ENCODE results near the gene TMEM175.
A peak's percentile ranks its signal among the peaks of the same experiment; 100 is the strongest.
"Not testable (repeated sequence)": the region's sequence is repeated elsewhere in the genome, so short reads cannot be mapped to it uniquely, and the experiment has no call there.

TMEM175 gene

GRCh38 chr4:973431-974397 lies 41.5 kb downstream of the TMEM175 start, which contains the start of gene DGKQ:
Gene DGKQ, minus strand, starts transcription at chr4:973569. Its CDS starts 87 bp downstream, at chr4:973482.
- peak within 1 kb of the TSS; percentile 45 to 54 for H3K4me3 Mint-ChIP-seq
- H3K9me3 Mint-ChIP-seq = no peaks in the 10 kb centered on the region
- peaks cover 18% of the 10 kb centered on the region for H3K36me3 Mint-ChIP-seq (ENCODE audit: insufficient read depth)
- H3K27ac Mint-ChIP-seq = peak within 1 kb of the TSS; percentile 35 to 38
- H3K27me3 Mint-ChIP-seq = no peaks in the 10 kb centered on the region
- peak; percentile 80 to 87 (median 85) for DNase-seq
- peaks cover 16 to 21% of the 10 kb centered on the region in 2 donors for H3K4me1 Mint-ChIP-seq (ENCODE audit: low read depth in 2 of 2)
- ATAC-seq (replicated peaks) = peak; percentile 58

- peaks cover 15 to 17% of the 10 kb centered on the region in 2 donors for H3K4me1 Mint-ChIP-seq (ENCODE audit: low read depth in 2 of 2)
- no peak overlapping the region for H3K27ac Mint-ChIP-seq
- peaks cover 13% of the 10 kb centered on the region for H3K36me3 Mint-ChIP-seq (ENCODE audit: insufficient read depth)
- ATAC-seq (replicated peaks) (no peak), DNase-seq (no peak)
- H3K27me3 Mint-ChIP-seq = no peaks in the 10 kb centered on the region
- H3K9me3 Mint-ChIP-seq = no peaks in the 10 kb centered on the region
- H3K4me3 Mint-ChIP-seq = peak overlapping the region; percentile 4 to 31
These were observed 42.4 kb downstream of the TMEM175 start for GRCh38 chr4:974668-975067.

DNA sequence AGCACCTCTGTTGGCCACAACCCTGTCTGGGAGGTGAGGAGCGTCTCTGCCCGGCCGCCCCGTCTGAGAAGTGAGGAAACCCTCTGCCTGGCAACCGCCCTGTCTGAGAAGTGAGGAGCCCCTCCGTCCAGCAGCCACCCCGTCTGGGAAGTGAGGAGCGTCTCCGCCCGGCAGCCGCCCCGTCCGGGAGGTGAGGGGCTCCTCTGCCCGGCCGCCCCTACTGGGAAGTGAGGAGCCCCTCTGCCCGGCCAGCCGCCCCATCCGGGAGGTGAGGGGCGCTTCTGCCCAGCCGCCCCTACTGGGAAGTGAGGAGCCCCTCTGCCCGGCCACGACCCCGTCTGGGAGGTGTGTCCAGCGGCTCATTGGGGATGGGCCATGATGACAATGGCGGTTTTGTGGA lies 43.8 kb downstream of the TMEM175 start:
- H3K9me3 Mint-ChIP-seq; H3K27ac Mint-ChIP-seq; ATAC-seq (replicated peaks); H3K4me1 Mint-ChIP-seq (ENCODE audit: low read depth in 2 of 2); DNase-seq; H3K4me3 Mint-ChIP-seq; H3K36me3 Mint-ChIP-seq (ENCODE audit: insufficient read depth); H3K27me3 Mint-ChIP-seq: not testable (repeated sequence)

DNA sequence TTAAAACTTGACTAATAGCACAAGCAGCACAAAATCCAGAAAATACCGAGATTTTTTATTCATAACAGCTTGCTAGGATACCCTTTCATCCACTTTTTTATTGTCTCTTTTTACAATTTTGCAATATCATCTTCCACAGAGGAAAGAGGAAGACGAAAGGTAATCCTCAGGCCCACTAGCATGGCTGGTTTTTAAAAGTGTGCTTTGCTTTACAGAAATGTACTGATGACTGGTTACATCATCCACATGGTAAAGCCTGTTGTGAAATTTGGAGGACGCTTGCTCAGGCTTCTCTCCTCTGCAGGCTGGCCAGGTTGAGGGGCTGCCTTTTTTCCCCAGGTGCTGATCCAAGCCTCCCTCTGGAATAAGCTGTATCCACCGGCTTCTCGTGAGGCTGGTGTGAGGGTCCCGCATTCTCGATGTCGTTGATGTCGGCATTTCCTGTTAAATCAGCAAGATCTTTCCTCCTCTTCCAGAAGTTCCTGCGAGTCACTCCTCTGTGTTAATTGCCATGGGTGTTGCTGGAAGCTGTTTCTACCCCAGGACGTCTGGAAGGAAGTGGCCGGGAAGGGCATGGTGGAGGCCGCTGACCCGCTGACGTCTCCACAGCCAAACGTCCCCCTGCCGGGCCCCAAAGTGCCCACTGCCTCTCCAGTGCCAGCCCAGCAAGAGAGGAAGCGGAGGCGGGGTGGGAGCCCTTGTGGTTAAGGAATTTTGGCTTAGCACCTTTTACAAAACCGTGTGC lies 46.9 kb downstream of the TMEM175 start:
- Mint-ChIP-seq H3K9me3 (no peaks in the 10 kb centered on the region), H3K27me3 (no peaks in the 10 kb centered on the region), H3K4me1 (ENCODE audit: low read depth in 2 of 2) (peaks cover 0 to 3% of the 10 kb centered on the region in 2 donors), H3K4me3 (no peak overlapping the region), H3K27ac (no peak overlapping the region), H3K36me3 (ENCODE audit: insufficient read depth) (peaks cover 3% of the 10 kb centered on the region)
- no peak for DNase-seq
- no peak for ATAC-seq (replicated peaks)

GRCh38 chr4:982291-982690 lies 50.0 kb downstream of the TMEM175 start:
- no peaks in the 10 kb centered on the region for H3K9me3 Mint-ChIP-seq
- H3K27me3 Mint-ChIP-seq = no peaks in the 10 kb centered on the region
- no peaks in the 10 kb centered on the region for H3K36me3 Mint-ChIP-seq (ENCODE audit: insufficient read depth)
- no peak overlapping the region for H3K4me3 Mint-ChIP-seq
- no peak overlapping the region for H3K27ac Mint-ChIP-seq
- ATAC-seq (replicated peaks) = no peak
- no peak for DNase-seq
- peaks cover 3 to 4% of the 10 kb centered on the region in 2 donors for H3K4me1 Mint-ChIP-seq (ENCODE audit: low read depth in 2 of 2)

- peaks cover 7 to 8% of the 10 kb centered on the region in 2 donors for H3K4me1 Mint-ChIP-seq (ENCODE audit: low read depth in 2 of 2)
- no peak overlapping the region for H3K27ac Mint-ChIP-seq
- no peak for ATAC-seq (replicated peaks)
- no peaks in the 10 kb centered on the region for H3K9me3 Mint-ChIP-seq
- H3K27me3 Mint-ChIP-seq = no peaks in the 10 kb centered on the region
- no peaks in the 10 kb centered on the region for H3K36me3 Mint-ChIP-seq (ENCODE audit: insufficient read depth)
- no peak overlapping the region for H3K4me3 Mint-ChIP-seq
- no peak for DNase-seq
These were observed 50.6 kb downstream of the TMEM175 start for GRCh38 chr4:982814-983213.

DNA sequence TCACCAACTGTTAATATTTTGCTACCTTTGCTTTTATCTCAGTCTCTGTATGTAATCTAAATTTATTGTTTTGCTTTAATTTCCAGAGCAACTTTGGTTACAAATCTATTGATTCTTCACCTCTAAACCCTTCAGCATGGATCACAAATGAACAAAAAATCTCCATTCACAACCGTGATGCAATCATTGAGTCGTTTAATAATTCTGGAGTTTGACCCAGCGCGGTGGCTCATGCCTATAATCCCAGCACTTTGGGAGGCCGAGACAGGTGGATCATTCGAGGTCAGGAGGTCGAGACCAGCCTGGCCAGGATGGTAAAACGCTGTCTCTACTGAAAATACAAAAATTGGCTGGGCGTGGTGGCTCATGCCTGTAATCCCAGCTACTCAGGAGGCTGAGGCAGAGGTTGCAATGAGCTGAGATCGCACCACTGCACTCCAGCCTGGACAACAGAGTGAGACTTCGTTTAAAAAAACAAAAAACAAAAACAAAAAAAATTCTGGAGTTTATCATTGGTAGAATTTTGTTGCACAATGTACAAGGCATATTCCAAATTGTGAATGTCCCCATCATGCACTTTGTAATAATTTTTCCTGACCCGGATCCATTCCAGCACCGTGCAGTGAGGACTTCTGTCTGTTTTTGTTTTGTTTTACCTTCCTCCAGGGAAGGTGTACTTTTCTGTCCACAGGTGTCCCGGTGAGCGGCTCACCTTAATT lies 52.2 kb downstream of the TMEM175 start:
- H3K27me3 Mint-ChIP-seq = no peaks in the 10 kb centered on the region

GRCh38 chr4:985123-985830 lies 53.0 kb downstream of the TMEM175 start:
- ATAC-seq (replicated peaks) (peak; percentile 28), DNase-seq (peak; percentile 30 to 48 (median 37))
- Mint-ChIP-seq H3K9me3 (no peaks in the 10 kb centered on the region), H3K4me3 (peak overlapping the region; percentile 51 to 89), H3K4me1 (ENCODE audit: low read depth in 2 of 2) (peaks cover 7 to 14% of the 10 kb centered on the region in 2 donors), H3K36me3 (ENCODE audit: insufficient read depth) (no peaks in the 10 kb centered on the region), H3K27me3 (no peaks in the 10 kb centered on the region), H3K27ac (no peak overlapping the region)

More for the DNA sequence above, 52.2 kb downstream of the TMEM175 start:
- DNase-seq = no peak
- Mint-ChIP-seq H3K36me3 (ENCODE audit: insufficient read depth) (no peaks in the 10 kb centered on the region), H3K27ac (no peak overlapping the region), H3K4me3 (peak overlapping the region; percentile 13 to 51), H3K9me3 (no peaks in the 10 kb centered on the region), H3K4me1 (ENCODE audit: low read depth in 2 of 2) (peaks cover 7 to 14% of the 10 kb centered on the region in 2 donors)
- no peak for ATAC-seq (replicated peaks)

GRCh38 chr4:986428-986878 lies 54.2 kb downstream of the TMEM175 start:
- Mint-ChIP-seq H3K27me3 (no peaks in the 10 kb centered on the region), H3K27ac (peak overlapping the region in 1 of 2 donors; percentile 67), H3K4me1 (ENCODE audit: low read depth in 2 of 2) (peaks cover 7 to 14% of the 10 kb centered on the region in 2 donors), H3K36me3 (ENCODE audit: insufficient read depth) (no peaks in the 10 kb centered on the region), H3K4me3 (peak overlapping the region; percentile 82 to 89), H3K9me3 (no peaks in the 10 kb centered on the region)
- ATAC-seq (replicated peaks) = peak; percentile 20
- no peak for DNase-seq

DNA sequence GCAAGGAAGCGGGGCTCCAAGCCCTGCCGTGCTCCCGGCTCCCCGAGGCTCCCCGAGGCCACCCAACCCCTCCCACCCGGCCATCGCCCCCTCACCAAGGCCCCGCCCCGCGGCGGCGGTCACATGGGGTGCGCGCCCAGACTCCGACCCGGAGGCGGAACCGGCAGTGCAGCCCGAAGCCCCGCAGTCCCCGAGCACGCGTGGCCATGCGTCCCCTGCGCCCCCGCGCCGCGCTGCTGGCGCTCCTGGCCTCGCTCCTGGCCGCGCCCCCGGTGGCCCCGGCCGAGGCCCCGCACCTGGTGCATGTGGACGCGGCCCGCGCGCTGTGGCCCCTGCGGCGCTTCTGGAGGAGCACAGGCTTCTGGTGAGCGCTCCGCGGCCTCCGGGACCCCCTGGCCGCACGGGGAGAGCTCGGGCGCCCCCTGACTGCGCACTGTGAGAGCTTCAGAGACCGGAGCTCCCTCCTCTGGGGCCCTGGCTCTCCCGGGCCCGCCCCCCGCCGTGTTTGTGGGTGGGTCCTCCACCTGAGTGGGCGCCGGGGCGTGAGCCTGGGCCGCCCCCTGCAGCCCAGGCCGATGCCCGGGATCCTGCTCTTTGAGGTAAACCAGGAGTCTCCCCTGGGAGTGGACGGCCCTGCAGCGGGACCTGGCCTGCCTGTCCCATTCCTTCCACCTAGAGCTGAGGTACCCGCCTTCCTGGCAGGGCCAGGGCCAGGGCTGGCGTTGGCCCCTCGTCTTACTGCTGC lies 54.8 kb downstream of the TMEM175 start, which contains the start of gene IDUA:
Gene IDUA, plus strand, starts transcription at position 166 of the 745 bp plus-strand sequence. Its CDS starts 41 bp downstream, at position 207.
- DNase-seq (peak; percentile 81), ATAC-seq (replicated peaks) (peak; percentile 88)
- H3K27ac Mint-ChIP-seq = peak within 1 kb of the TSS; percentile 65 to 67
- H3K4me1 Mint-ChIP-seq (ENCODE audit: low read depth in 2 of 2) = peaks cover 7 to 14% of the 10 kb centered on the region in 2 donors
- H3K4me3 Mint-ChIP-seq = peak within 1 kb of the TSS; percentile 82 to 89
- H3K27me3 Mint-ChIP-seq = no peaks in the 10 kb centered on the region
- H3K36me3 Mint-ChIP-seq (ENCODE audit: insufficient read depth) = no peaks in the 10 kb centered on the region
- H3K9me3 Mint-ChIP-seq = no peaks in the 10 kb centered on the region

DNA sequence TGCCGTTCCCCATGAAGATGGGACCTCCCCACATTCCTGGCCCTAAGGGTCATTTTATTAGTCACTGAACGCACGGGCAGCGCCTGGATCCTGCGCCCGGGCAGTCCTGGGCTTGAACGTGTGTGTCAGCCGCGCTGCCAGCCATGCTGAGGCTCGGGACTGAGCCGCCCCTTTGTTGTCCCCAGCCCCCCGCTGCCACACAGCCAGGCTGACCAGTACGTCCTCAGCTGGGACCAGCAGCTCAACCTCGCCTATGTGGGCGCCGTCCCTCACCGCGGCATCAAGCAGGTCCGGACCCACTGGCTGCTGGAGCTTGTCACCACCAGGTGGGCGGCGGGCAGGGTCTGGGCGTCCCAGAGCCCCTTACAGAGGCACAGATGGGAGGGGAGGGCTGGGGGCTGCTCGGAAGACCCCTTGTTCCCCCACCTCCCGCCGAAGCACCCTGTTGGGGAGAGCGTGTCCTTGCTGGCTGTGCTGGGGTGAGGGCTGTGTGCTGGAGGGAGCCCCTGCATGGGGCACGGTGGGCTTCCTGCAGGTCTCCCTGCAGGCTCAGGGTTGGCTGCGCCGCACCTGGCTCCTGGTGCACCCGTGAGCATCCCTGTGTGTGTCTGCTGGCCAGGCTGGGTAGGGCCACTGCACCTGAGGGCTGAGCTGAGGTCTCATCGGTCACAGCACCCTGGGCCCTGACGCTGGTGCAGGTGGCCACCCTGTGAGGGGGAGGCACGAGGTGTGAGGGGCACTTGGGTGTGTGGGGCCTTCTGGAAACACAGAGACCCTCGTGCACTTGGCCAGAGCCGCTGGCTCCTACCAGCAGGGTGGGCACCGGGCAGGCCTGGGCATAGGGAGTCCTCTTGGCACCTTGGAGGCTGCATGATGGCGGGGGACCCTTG lies 55.6 kb downstream of the TMEM175 start:
- DNase-seq (no peak), ATAC-seq (replicated peaks) (no peak)
- Mint-ChIP-seq H3K4me1 (ENCODE audit: low read depth in 2 of 2) (peaks cover 5 to 14% of the 10 kb centered on the region in 2 donors), H3K36me3 (ENCODE audit: insufficient read depth) (no peaks in the 10 kb centered on the region), H3K27ac (peak overlapping the region in 1 of 2 donors; percentile 65), H3K4me3 (peak overlapping the region; percentile 82 to 89), H3K27me3 (no peaks in the 10 kb centered on the region), H3K9me3 (no peaks in the 10 kb centered on the region)
